Nephron progenitor cell (in vitro differentiated cells): ENCODE data around the gene SH3PXD2A.

Source experiments
- DNase-seq: peaks from one replicate; pipeline ENCODE4 v3.0.0; 2021
- H3K27ac Mint-ChIP-seq: 2 replicates; pipeline ENCODE4 v1.8.0; 2021; ENCODE audit warnings: mild to moderate bottlenecking, moderate library complexity, mixed read lengths
- H3K27me3 Mint-ChIP-seq: 2 replicates; pipeline ENCODE4 v1.8.0; 2021; ENCODE audit warnings: mild to moderate bottlenecking, low read depth, mixed read lengths; ENCODE audit not compliant: poor library complexity
- H3K36me3 Mint-ChIP-seq: 2 replicates; pipeline ENCODE4 v1.8.0; 2021; ENCODE audit warnings: low read depth, mixed read lengths
- H3K4me1 Mint-ChIP-seq: 2 replicates; pipeline ENCODE4 v1.8.0; 2021; ENCODE audit warnings: mixed read lengths
- H3K4me3 Mint-ChIP-seq: 2 replicates; pipeline ENCODE4 v1.8.0; 2021; ENCODE audit warnings: mild to moderate bottlenecking, moderate library complexity, mixed read lengths
- H3K9me3 Mint-ChIP-seq: 2 replicates; pipeline ENCODE4 v1.8.0; 2021; ENCODE audit warnings: mild to moderate bottlenecking, moderate library complexity, mixed read lengths
- CTCF ChIP-seq: fragments of 200-600 bp; sonication (generic); IDR thresholded peaks from 2 replicates; pipeline ENCODE4 v1.5.0; 2021; ENCODE audit warnings: antibody characterized with exemption

Gene SH3PXD2A

GRCh38 chr10:103649654-103650423 is 205.5 kb downstream of the SH3PXD2A start:
- TF ChIP-seq CTCF, result no peak
- no peaks in the 10 kb centered on the region for H3K9me3 Mint-ChIP-seq
- no peak for DNase-seq
- H3K4me3 Mint-ChIP-seq, result no peak overlapping the region
- peaks cover 69% of the 10 kb centered on the region for H3K4me1 Mint-ChIP-seq
- H3K27me3 Mint-ChIP-seq, result peaks cover 7% of the 10 kb centered on the region
- H3K27ac Mint-ChIP-seq, result no peak overlapping the region
- peaks cover 12% of the 10 kb centered on the region for H3K36me3 Mint-ChIP-seq

GRCh38 chr10:103648636-103649532 is 206.5 kb downstream of the SH3PXD2A start:
- peaks cover 5% of the 10 kb centered on the region for H3K27me3 Mint-ChIP-seq
- no peak overlapping the region for H3K4me3 Mint-ChIP-seq
- peak overlapping the region; percentile 45 for H3K27ac Mint-ChIP-seq
- peaks cover 68% of the 10 kb centered on the region for H3K4me1 Mint-ChIP-seq
- no peak for TF ChIP-seq CTCF
- peaks cover 14% of the 10 kb centered on the region for H3K36me3 Mint-ChIP-seq
- H3K9me3 Mint-ChIP-seq, result no peaks in the 10 kb centered on the region
- DNase-seq, result no peak

DNA sequence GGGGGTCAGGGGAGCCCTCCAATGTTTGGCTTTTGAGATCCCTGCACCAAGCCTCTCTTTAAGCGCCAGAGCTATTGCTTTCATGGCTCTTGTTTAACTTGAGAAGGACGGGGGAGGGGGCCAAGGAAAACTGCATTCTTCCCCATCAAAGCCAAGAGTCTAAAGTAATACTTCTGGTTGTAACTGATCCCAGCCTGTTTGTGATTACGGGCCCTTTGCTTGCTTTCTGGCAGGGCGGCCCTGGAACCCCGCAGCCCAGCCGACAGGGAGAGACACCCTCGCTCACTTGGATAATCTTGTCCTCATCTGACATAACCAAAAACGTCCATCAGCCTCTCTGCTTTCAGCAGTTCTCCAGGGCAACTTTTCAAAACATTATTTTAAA is 207.1 kb downstream of the SH3PXD2A start:
- H3K9me3 Mint-ChIP-seq, result no peaks in the 10 kb centered on the region
- H3K27me3 Mint-ChIP-seq, result peaks cover 5% of the 10 kb centered on the region
- TF ChIP-seq CTCF, result no peak
- no peak for DNase-seq
- peaks cover 18% of the 10 kb centered on the region for H3K36me3 Mint-ChIP-seq
- H3K4me1 Mint-ChIP-seq, result peaks cover 71% of the 10 kb centered on the region
- peak overlapping the region; percentile 55 for H3K27ac Mint-ChIP-seq
- H3K4me3 Mint-ChIP-seq, result no peak overlapping the region

DNA sequence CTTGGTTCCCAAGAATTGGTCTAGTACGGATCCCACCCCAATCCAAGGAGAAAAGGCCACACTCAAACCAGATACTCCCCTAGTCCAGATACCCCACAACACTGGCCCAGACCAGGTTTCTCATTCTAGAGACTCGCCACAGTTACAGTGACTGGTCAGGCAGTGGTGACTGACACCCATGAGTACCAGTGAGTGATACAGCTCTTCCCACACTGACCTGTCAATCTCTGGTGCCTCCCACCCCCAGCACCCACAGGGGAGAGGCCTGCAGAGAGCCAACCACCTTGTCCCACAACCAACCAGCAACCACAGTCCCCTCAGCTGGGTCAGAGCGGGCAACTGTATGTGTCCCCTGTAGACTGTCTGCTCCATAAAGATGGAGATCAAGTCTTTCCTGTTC is 209.1 kb downstream of the SH3PXD2A start:
- Mint-ChIP-seq H3K27ac (no peak overlapping the region), H3K36me3 (peaks cover 22% of the 10 kb centered on the region)
- TF ChIP-seq CTCF, result no peak

DNA sequence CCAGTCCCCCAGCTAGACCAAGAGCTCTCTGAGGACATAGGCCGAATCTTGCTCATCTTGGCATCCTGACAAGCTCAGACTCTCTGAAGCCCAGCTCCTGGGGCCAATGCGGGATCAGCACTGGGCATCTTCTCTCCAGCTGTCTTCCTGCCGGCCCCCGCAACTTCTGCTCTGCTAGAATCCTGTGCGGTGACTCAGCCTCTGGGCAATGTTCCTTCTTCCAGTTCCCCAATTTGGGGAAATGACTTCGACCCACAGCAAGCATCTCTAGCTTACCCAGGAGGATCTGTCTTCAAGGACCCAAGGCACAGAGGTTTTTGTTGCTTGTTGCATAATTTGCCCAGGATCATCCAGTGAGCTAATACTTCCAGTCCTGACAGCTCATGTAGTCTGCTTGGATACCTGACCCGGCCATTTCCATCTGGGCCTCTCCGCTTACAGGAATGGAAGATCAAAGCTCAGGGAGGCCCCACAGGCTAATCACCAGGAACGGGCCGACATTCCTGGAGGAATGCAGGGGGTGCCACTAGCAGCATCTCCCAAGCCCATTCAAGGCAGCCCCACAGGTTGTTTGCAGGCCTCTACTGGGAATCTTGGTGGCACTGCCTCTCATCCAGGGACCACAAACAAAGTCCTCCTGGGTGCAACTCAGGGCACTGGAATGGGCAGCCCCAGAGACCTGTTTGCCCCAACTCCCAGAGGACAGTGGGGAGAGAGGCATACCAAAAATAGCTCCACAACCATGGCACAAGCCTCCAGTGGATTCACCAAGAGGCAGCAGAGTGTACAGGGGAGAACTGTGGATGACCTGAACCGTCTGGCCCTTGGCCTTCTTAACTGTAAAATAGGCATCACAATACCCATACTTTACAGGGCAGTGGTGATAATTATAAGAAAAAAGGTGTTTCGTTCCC is 210.0 kb downstream of the SH3PXD2A start:
- H3K27ac Mint-ChIP-seq, result no peak overlapping the region
- peak; percentile 41 for DNase-seq
- no peak for TF ChIP-seq CTCF

More for the DNA sequence above, 209.1 kb downstream of the SH3PXD2A start:
- H3K27me3 Mint-ChIP-seq, result peaks cover 6% of the 10 kb centered on the region
- no peak overlapping the region for H3K4me3 Mint-ChIP-seq
- peaks cover 74% of the 10 kb centered on the region for H3K4me1 Mint-ChIP-seq
- H3K9me3 Mint-ChIP-seq, result no peaks in the 10 kb centered on the region
- no peak for DNase-seq

More for the DNA sequence above, 210.0 kb downstream of the SH3PXD2A start:
- Mint-ChIP-seq H3K4me1 (peaks cover 77% of the 10 kb centered on the region), H3K4me3 (no peak overlapping the region), H3K36me3 (peaks cover 31% of the 10 kb centered on the region), H3K9me3 (no peaks in the 10 kb centered on the region), H3K27me3 (peaks cover 5% of the 10 kb centered on the region)
